Kidney capillary endothelial cell (primary cell): ENCODE measurements around the gene TPI1.
"Not testable (repeated sequence)": the region's sequence is repeated elsewhere in the genome, so short reads cannot be mapped to it uniquely, and the experiment has no call there.

ENCODE experiments used
- DNase-seq: peaks from one replicate; pipeline ENCODE4 v3.0.0-alpha.2; 2018; ENCODE audit warnings: low spot score

TPI1 gene

DNA sequence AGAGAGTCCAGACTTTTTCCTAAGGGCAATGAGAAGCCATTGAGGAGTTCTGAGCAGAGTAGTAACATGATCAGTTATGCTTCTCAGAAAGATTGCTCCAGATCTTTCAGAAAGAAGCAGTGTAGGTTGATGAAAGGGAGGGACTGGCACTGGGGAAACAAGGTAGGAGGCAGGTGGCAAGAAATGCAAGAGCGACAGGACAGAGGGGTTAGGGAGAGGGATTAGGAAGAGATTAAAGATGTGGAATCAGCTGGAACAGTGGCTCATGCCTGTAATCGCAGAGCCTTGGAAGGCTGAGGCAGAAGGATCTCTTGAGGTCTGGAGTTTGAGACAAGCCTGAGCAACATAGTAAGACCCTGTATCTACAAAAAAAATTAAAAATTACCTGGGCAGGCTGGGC is 19.7 kb upstream of the TPI1 start:
- no peak for DNase-seq

DNA sequence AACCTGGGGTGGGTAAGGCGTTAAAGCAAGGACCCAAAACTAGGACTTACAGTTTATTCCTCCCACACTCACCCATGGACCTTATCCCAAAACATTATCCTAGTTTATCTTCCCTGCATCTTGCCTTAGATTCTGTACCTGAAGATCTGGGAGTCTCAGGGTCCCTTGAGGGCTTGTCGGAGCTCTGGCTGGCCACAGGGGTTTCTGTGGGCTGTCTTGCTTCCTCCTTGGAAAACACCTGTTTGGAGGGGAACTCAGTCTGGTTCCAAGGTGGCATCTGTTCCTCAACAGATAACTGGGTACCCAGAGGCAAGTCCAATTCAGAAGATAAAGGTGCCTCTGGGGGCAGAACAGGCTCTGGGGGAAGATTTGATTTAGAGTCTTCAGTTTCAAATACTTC is 17.9 kb upstream of the TPI1 start:
- DNase-seq, result no peak

- DNase-seq, result no peak
Observed at GRCh38 chr12:6849976-6850560, 17.3 kb upstream of the TPI1 start.

GRCh38 chr12:6850796-6851152 is 16.6 kb upstream of the TPI1 start:
- no peak for DNase-seq

DNA sequence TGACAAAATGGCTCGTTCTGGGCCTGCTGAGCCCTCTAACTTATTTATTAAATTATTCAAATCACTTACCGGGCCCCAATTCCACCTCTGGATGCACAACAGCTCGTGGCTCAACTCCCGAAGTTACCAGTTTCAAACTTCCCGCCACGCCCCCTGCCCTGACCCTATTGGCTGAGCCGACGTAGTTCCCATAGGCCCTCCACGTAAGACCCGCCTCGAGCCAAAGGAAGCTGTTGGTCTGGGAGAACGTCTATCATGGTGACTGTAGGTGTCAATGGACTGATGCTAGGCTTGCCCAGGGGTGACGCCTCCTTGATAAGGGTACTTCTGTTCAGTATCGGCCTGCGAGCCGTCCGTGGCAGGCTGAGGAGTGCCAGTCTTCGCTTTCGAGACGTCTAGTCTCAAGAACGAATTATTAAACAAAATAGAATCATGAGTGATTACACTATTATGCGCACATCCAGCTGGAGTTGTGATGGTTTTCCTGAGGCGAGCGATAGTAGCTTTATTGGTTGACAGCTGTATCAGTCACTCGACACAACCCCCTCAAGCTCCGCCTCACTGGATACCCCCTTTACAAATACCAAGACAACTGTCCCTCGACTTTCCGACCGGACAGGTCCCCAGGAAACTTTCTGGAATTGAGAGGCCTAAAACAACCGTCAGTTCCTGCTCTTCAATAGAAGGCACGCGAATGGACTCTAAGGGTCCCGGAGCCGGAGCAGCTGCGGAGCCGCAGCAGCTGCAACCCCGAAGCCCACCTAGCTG is 16.0 kb upstream of the TPI1 start, which contains the start of gene CDCA3:
Gene CDCA3, minus strand, starts transcription at position 134 of the 768 bp plus-strand sequence. CDS start 334 bp downstream, outside the sequence.
- DNase-seq, result peak; percentile 96

DNA sequence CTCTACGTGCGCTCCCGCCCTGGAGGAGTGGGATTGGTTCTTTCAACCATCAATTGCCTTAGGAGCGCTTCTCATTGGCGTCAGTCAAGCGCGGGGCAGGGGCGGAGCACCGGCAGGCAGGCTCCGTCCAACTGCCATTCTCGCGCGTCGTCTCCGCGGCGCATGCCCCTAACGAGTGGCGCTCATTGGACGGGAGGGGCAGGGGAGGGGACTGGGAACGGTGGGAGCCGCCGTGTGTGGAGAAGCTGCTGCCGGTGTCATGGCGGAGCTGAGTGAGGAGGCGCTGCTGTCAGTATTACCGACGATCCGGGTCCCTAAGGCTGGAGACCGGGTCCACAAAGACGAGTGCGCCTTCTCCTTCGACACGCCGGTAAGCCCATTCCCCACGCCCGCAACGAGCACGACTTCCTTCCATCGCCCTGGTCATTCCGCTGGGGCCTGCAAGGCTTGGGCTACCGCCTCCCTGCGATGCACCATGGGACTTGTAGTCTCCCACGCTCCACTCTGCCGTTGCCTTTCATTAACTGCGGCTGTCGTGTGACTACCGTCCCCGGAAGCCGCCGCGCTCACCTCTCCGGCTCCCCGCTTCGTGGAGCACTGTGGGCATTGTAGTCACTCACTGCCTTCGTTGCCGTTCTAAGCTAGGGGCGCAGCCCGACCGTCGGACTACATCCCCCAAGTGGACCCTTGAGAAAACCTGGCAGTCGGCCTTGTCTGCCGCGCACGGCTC is 15.2 kb upstream of the TPI1 start, which contains the start of gene USP5:
Gene USP5, plus strand, starts transcription at position 230 of the 730 bp plus-strand sequence. Its CDS starts 30 bp downstream, at position 260.
- peak; percentile 99 for DNase-seq

DNA sequence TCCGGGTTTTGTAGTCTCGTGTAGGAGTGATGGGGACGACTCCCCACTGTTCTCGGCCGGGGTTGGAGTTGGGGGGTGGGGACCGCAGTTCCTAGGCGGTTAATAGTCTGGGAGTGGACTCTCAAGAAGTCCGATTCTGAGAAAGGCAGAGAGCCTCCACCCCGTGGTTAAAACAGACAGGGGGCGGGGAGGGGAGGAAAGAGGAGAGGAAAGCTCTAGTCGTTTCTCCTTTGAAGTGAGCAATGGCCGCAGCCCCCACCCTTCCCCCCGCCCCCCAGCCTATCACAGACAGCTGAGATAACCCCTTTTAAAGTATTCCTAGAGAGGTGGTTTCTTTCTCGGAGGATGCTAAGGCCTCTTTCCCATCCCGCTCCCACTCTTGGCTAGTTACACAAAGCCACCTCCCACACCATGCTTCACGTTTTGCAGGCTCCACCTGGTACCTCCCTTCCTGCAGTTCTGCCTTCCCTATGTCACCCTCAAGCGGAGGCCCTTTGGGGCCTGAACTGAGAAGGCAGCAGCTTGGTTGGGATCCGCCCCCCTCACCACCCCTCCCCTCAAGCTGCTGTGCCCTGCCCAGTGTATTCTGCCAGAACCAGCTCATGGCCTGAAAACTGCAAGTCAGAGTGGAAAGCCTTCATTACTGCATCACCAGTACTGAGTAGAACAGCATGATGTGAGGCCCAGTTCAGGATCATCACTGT is 14.5 kb upstream of the TPI1 start:
- no peak for DNase-seq

DNA sequence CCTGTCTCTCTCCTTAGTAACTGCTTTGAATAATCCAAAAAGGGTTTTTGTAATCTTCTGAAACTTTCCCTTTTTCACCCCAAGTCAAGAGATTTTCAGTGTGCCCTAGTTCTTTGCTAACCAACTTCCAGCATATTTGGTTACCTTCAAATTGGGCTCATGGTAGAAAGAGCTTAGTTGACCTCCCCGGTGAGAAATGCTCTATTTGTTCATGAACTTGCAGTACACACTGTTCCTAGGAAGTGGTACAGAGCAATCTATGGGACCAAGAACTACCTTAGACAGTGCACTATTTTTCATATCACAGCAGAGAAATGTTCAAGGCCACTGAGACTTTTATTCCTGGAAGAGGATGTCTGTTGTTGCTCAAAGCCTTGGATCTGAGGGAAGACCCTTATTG is 13.7 kb upstream of the TPI1 start:
- no peak for DNase-seq

DNA sequence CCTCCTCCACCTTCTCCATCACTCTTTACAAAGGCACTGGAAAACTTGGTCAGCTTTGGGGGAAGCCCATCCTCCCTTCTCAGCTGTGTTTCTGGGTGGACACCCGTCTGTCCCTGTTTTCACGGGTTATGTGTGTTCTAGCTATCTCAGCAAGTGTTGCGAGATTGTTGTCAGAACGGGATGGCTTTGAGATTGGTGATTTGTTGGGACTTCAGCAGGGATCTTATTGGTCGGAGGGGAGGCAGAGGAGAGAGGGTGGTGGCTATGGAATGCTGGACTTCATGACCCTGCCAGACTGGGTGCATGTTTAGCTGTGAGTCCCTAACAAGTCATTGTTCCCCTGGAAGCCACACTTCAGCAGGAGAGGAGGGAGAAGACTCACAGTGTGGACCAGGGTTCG is 13.3 kb upstream of the TPI1 start:
- DNase-seq, result no peak

- no peak for DNase-seq
Observed at GRCh38 chr12:6855322-6855721, 12.0 kb upstream of the TPI1 start.

GRCh38 chr12:6858799-6859198 is 8.5 kb upstream of the TPI1 start:
- no peak for DNase-seq

- DNase-seq, result no peak
Observed at GRCh38 chr12:6860116-6860515, 7.2 kb upstream of the TPI1 start.

DNA sequence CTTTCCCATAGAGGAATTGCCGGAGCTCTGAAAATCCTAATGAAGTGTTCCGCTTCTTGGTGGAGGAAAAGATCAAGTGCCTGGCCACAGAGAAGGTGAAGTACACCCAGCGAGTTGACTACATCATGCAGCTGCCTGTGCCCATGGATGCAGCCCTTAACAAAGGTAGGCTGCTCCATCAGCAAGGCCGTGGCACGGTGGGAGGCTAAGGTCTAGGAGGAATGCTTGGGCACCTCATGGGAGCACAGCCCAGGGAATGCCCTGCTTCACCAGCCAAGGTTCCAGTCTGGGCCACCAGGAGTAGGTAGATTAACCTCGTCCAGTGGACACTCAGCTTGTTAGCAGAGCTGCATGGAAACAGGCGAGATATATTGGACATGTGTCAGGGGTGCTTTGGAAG is 6.4 kb upstream of the TPI1 start:
- no peak for DNase-seq

DNA sequence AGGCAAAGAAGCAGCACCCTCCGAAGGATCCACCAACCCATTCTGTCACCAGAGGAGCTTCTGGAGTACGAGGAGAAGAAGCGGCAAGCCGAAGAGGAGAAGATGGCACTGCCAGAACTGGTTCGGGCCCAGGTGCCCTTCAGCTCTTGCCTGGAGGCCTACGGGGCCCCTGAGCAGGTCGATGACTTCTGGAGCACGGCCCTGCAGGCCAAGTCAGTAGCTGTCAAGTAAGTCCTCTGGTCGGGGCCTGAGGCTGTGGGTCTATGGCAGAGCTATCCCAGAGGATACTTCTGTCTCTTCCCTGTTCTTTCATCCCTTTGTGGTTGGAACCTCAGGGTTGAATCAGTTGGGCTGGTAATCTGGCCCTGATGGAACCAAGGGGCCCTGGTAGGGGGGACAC is 5.9 kb upstream of the TPI1 start:
- DNase-seq, result no peak

DNA sequence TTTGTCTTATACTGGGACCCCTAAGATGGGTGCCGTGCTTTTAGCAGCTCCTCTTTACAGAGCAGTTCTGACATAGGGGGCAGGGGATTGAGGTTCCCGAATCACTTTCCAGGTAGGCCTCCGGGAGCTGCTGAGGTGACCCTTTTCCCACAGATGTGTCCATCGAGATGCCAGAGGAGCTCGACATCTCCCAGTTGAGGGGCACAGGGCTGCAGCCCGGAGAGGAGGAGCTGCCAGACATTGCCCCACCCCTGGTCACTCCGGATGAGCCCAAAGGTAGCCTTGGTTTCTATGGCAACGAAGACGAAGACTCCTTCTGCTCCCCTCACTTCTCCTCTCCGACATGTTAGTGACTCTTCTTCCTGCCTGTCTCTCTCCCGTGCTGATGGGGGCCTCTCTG is 4.3 kb upstream of the TPI1 start:
- no peak for DNase-seq

DNA sequence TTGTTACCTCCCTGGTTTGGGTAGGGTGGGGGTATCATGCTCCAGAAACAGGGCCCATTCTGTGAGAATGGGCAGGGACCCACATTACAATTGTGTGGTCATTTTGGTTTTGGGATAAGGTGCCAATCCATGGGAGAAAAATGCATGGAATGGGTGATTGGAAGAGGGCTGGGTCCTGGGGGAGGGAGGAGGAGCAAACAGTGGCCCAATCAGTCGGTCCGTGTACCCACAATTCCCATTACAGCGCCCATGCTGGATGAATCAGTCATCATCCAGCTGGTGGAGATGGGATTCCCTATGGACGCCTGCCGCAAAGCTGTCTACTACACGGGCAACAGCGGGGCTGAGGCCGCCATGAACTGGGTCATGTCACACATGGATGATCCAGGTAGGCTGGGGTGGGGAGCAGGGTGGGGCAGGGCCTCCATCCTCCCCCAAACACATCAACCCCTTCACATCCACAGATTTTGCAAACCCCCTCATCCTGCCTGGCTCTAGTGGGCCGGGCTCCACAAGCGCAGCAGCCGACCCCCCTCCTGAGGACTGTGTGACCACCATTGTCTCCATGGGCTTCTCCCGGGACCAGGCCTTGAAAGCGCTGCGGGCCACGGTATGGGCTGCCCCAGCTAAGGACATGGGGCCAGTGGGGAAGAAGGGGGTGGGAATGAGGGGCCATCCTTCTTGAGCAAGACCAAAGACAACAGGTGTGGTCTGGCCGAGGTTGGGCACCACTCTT is 3.6 kb upstream of the TPI1 start:
- no peak for DNase-seq

DNA sequence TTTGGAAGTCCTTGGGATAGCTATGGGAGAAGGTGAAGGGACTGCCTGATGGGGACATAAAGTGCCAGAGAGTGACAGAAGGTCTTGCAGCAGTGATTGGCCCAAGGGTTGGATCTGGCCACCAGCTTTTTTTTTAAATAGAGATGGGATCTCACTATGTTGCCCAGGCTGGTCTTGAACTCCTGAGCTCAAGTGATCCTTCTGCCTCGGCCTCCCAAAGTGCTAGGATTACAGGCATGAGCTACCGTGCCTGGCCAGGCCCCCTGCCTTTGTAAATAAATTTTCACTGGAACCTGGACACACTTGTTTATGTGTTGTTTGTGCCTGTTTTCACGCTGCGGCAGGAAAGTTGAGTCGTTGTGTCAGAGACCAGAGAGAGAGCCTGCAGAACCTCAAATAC is 2.0 kb upstream of the TPI1 start:
- DNase-seq, result not testable (repeated sequence)

GRCh38 chr12:6866163-6866919 is 990 bp upstream of the TPI1 start:
- DNase-seq, result no peak

DNA sequence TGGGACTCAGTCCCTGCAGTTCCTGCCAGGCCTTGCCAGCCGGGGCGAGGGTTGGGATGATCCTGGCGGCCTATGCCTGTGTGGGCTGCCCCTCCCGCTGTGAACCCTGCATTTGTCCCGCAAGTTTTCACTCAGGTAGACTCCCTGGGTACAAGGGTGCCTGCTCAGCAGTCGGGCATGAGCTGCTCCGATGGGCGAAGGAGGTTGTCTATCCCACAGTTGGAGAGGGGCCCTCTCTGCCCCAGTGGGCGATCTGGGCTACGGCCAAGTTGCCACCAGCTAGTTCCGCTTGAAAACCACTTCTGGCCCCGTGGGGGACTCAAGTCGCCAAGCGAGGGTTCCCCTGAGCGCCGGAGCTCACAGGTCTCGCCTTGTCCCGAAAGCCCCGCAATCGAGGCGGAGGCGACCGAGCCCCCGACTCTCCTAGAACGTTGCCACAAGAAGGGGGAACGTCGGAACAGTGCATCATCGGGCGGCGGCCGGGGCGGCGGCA is 365 bp upstream of the TPI1 start:
- DNase-seq, result no peak

DNA sequence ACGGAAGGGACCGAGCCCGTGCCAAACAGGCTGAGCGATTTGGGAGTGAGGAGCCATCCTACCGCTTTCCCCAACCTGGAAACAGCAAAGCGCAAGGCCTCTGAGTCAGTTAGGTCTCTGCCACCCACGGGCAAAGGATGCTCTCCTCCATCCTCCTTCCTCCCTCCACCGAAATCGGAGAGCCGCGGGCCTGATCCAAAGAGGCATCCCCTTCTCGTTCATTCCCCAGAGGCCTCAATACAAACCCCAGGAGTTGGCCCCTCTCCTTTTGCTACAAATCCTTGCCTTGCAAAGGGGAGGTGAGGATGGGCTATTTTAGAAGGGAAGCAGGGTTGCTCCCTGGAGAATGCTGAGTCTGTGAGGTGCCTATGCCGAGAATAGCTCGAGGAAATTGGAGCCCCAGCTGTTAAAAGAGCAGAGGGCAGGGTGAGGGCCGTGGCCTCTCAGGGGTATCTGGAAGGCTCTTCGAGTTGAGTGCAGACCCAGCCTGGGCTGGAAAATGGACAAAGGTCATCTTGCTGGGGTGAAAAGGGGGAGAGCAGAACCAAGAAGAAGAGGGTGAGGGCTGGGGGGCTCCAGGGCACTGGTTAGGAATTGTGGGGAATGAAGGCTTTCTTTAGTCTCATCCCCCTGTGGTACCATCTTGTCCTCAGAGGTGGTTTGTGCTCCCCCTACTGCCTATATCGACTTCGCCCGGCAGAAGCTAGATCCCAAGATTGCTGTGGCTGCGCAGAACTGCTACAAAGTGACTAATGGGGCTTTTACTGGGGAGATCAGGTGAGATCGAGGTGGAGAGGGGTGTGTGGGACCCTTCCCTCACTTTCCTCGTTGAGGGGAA is 1.1 kb downstream of the TPI1 start:
- DNase-seq, result peak; percentile 30
